Ishikawa (cell line): ENCODE measurements around the gene EIPR1.

ENCODE experiments used
- CEBPB ChIP-seq: IDR thresholded peaks from 2 replicates; pipeline ENCODE4 v1.6.1; 2012
- CREB1 ChIP-seq: IDR thresholded peaks from 2 replicates; pipeline ENCODE4 v1.6.1; 2012; ENCODE audit warnings: low read depth
- EGR1 ChIP-seq: IDR thresholded peaks from 2 replicates; pipeline ENCODE4 v1.6.1; 2012
- EP300 ChIP-seq: IDR thresholded peaks from 2 replicates; pipeline ENCODE4 v1.6.1; 2012; ENCODE audit warnings: borderline replicate concordance
- FOXM1 ChIP-seq: IDR thresholded peaks from 2 replicates; pipeline ENCODE4 v1.6.1; 2012; ENCODE audit warnings: low read depth, borderline replicate concordance
- MAX ChIP-seq: IDR thresholded peaks from 2 replicates; pipeline ENCODE4 v1.6.1; 2012
- NFIC ChIP-seq: IDR thresholded peaks from 2 replicates; pipeline ENCODE4 v1.6.1; 2012
- RAD21 ChIP-seq: IDR thresholded peaks from 2 replicates; pipeline ENCODE4 v1.6.1; 2012; ENCODE audit warnings: low read depth
- REST ChIP-seq: IDR thresholded peaks from 2 replicates; pipeline ENCODE4 v1.6.1; 2012; ENCODE audit warnings: low read depth, mild to moderate bottlenecking
- TAF1 ChIP-seq: IDR thresholded peaks from 2 replicates; pipeline ENCODE4 v1.6.1; 2012; ENCODE audit warnings: low read depth, mild to moderate bottlenecking
- TCF12 ChIP-seq: IDR thresholded peaks from 2 replicates; pipeline ENCODE4 v1.6.1; 2012; ENCODE audit warnings: low read depth
- TEAD4 ChIP-seq: IDR thresholded peaks from 2 replicates; pipeline ENCODE4 v1.6.1; 2012
- USF1 ChIP-seq: IDR thresholded peaks from 2 replicates; pipeline ENCODE4 v1.6.1; 2012
- YY1 ChIP-seq: IDR thresholded peaks from 2 replicates; pipeline ENCODE4 v1.6.1; 2012; ENCODE audit warnings: low read depth
- ZBTB7A ChIP-seq: IDR thresholded peaks from 2 replicates; pipeline ENCODE4 v1.6.1; 2012; ENCODE audit warnings: low read depth

Gene EIPR1

GRCh38 chr2:3174626-3175567 lies 202.7 kb downstream of the EIPR1 start:
- no peak for TF ChIP-seq FOXM1
- TF ChIP-seq REST = no peak
- TF ChIP-seq USF1 = no peak
- no peak for TF ChIP-seq CEBPB
- TF ChIP-seq EP300 = no peak
- no peak for TF ChIP-seq YY1
- no peak for TF ChIP-seq TAF1
- TF ChIP-seq NFIC = no peak

- TF ChIP-seq EP300 (no peak), CEBPB (no peak), TEAD4 (no peak), YY1 (no peak), MAX (no peak)
Observed at GRCh38 chr2:3173031-3173430, 204.6 kb downstream of the EIPR1 start.

GRCh38 chr2:3172265-3172935 lies 205.2 kb downstream of the EIPR1 start:
- TF ChIP-seq TCF12 (no peak), TAF1 (no peak)

- TF ChIP-seq ZBTB7A = no peak
- TF ChIP-seq YY1 = no peak
- TF ChIP-seq TAF1 = no peak
- TF ChIP-seq CREB1 = no peak
- no peak for TF ChIP-seq USF1
- no peak for TF ChIP-seq RAD21
- TF ChIP-seq EP300 = no peak
- no peak for TF ChIP-seq CEBPB
Observed at GRCh38 chr2:3171564-3172264, 205.9 kb downstream of the EIPR1 start.

- TF ChIP-seq FOXM1 (no peak), EP300 (no peak), ZBTB7A (no peak), NFIC (no peak), CREB1 (no peak), EGR1 (no peak), CEBPB (no peak), RAD21 (no peak), TAF1 (no peak), YY1 (no peak)
Observed at GRCh38 chr2:3170792-3171455, 206.7 kb downstream of the EIPR1 start.

GRCh38 chr2:3169106-3169870 lies 208.3 kb downstream of the EIPR1 start:
- TF ChIP-seq RAD21 = no peak
- TF ChIP-seq TEAD4 = no peak
- TF ChIP-seq MAX = no peak
- TF ChIP-seq NFIC = no peak
- no peak for TF ChIP-seq TAF1
- TF ChIP-seq ZBTB7A = no peak
- no peak for TF ChIP-seq EP300
- no peak for TF ChIP-seq CREB1
